PFSK-1 (cell line): Measurements from ENCODE around the gene OR2W1. TPM values are rescaled to one million over a fixed set of nuclear protein-coding genes. Genes with fewer than 3 reads are reported as not detected.

Experiments
- FOXP2 ChIP-seq: optimal IDR thresholded peaks from 2 replicates; pipeline ENCODE3; 2011; ENCODE audit warnings: borderline replicate concordance, control low read depth, inconsistent platforms; ENCODE audit not compliant: insufficient read depth; ENCODE audit errors: extremely low read length, extremely low read depth
- POLR2AphosphoS5 ChIP-seq: IDR thresholded peaks from 2 replicates; pipeline ENCODE4 v1.6.1; 2012; ENCODE audit warnings: low read depth, mild to moderate bottlenecking, control low read depth, low read length, moderate library complexity
- SIN3A ChIP-seq: IDR thresholded peaks from 2 replicates; pipeline ENCODE4 v1.6.1; 2012; ENCODE audit warnings: mild to moderate bottlenecking, low read length, moderate library complexity, borderline replicate concordance; ENCODE audit not compliant: insufficient read depth
- TAF1 ChIP-seq: IDR thresholded peaks from 2 replicates; pipeline ENCODE4 v1.6.1; 2012; ENCODE audit warnings: low read length, control low read depth, borderline replicate concordance; ENCODE audit not compliant: insufficient read depth
- polyA plus RNA-seq: library from polyadenylated mRNA; unstranded; fragments of >200 nt; gene quantifications from one replicate; pipeline ENCODE4 v1.2.1, GENCODE V29; 2012; ENCODE audit warnings: low read depth, missing spikeins; ENCODE audit not compliant: insufficient read length
- TF ChIP-seq, protein P1 (sequence below), 2 experiments: IDR thresholded peaks; 2 replicates each; pipeline versions ENCODE4 v1.6.1 to v1.8.0; 2011 to 2012; ENCODE audit warnings: low read depth in 2 of 2, low read length in 2 of 2, control low read depth in 1 of 2, inconsistent platforms in 1 of 2, mild to moderate bottlenecking in 1 of 2, moderate library complexity in 1 of 2; ENCODE audit not compliant: insufficient read depth in 1 of 2

The OR2W1 gene, protein sequence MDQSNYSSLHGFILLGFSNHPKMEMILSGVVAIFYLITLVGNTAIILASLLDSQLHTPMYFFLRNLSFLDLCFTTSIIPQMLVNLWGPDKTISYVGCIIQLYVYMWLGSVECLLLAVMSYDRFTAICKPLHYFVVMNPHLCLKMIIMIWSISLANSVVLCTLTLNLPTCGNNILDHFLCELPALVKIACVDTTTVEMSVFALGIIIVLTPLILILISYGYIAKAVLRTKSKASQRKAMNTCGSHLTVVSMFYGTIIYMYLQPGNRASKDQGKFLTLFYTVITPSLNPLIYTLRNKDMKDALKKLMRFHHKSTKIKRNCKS
- polyA plus RNA-seq: not detected

DNA sequence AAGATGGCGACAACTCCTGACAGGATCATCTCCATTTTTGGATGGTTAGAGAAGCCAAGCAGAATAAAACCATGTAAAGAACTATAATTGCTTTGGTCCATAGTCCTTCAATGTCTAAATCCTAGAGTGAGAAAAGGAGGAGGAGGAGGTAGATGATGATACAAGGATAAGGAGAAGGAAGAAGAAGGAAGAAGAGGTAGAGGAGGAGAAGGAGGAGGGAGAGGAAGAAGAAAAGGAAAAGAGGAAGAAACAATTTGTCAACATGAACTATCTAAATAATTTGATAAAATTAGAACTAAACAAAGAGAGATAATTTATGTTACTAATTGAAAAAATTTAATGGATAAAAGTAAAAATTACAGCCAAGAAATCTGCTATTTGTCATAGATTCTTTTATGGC, at the start of gene OR2W1:
Gene OR2W1 (minus strand): TSS at position 101 of the 400 bp plus-strand sequence. CDS start 0 bp downstream, at position 101.
- TF ChIP-seq TAF1 (no peak), POLR2AphosphoS5 (no peak), SIN3A (no peak), FOXP2 (no peak)
- TF ChIP-seq, protein P1, sequence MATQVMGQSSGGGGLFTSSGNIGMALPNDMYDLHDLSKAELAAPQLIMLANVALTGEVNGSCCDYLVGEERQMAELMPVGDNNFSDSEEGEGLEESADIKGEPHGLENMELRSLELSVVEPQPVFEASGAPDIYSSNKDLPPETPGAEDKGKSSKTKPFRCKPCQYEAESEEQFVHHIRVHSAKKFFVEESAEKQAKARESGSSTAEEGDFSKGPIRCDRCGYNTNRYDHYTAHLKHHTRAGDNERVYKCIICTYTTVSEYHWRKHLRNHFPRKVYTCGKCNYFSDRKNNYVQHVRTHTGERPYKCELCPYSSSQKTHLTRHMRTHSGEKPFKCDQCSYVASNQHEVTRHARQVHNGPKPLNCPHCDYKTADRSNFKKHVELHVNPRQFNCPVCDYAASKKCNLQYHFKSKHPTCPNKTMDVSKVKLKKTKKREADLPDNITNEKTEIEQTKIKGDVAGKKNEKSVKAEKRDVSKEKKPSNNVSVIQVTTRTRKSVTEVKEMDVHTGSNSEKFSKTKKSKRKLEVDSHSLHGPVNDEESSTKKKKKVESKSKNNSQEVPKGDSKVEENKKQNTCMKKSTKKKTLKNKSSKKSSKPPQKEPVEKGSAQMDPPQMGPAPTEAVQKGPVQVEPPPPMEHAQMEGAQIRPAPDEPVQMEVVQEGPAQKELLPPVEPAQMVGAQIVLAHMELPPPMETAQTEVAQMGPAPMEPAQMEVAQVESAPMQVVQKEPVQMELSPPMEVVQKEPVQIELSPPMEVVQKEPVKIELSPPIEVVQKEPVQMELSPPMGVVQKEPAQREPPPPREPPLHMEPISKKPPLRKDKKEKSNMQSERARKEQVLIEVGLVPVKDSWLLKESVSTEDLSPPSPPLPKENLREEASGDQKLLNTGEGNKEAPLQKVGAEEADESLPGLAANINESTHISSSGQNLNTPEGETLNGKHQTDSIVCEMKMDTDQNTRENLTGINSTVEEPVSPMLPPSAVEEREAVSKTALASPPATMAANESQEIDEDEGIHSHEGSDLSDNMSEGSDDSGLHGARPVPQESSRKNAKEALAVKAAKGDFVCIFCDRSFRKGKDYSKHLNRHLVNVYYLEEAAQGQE (IDR thresholded peaks at IDR 0.05; ENCODE audit: insufficient read depth in 1 of 2, low read depth in 2 of 2, low read length in 2 of 2): no peak

DNA sequence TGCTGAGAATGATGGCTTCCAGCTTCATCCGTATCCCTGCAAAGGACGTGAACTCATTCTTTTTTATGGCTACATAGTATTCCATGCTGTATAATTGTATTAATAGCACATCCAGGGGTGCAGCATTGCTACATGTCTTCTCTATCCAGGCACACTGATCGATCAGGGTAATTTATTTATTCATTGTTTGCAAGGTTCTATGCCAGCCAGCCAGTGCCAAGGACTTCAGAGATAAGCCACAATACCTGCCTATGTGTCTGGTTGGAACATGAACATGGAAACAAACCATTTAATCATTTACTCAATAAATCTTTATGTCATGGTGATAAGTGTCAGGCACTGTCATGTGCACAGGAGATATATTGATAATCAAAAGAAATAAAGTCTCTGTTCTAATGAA, 48.0 kb upstream of the OR2W1 start:
- TF ChIP-seq FOXP2: no peak
- TF ChIP-seq, protein P1 (IDR thresholded peaks at IDR 0.05; ENCODE audit: insufficient read depth in 1 of 2, low read depth in 2 of 2, low read length in 2 of 2): no peak
- TF ChIP-seq SIN3A: no peak
- no peak for TF ChIP-seq POLR2AphosphoS5
- no peak for TF ChIP-seq TAF1

DNA sequence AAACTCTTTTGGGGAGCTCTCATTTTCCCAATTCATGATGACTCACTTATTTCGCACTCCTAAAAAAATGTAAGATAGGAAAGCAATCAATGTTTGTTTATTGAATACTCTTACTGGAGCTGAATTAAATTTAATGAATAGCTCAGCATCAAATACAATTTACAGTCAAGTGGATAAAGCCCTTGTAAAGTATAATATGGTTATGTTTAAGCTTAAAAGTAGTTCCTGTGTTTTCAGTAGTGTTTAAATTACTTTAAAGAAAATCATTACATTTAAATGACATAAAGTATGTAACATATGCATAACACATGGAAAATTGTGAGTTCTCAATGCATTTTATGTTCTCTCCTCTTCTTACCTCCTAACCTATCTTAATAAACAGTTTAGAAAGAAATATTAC, 42.2 kb upstream of the OR2W1 start, which contains the start of gene OR2B3:
Gene OR2B3 (minus strand): TSS at position 101 of the 400 bp plus-strand sequence. CDS start 65 bp downstream, at position 36.
- TF ChIP-seq SIN3A (no peak), FOXP2 (no peak), TAF1 (no peak), POLR2AphosphoS5 (no peak)
- TF ChIP-seq, protein P1 (IDR thresholded peaks at IDR 0.05; ENCODE audit: insufficient read depth in 1 of 2, low read depth in 2 of 2, low read length in 2 of 2): no peak

DNA sequence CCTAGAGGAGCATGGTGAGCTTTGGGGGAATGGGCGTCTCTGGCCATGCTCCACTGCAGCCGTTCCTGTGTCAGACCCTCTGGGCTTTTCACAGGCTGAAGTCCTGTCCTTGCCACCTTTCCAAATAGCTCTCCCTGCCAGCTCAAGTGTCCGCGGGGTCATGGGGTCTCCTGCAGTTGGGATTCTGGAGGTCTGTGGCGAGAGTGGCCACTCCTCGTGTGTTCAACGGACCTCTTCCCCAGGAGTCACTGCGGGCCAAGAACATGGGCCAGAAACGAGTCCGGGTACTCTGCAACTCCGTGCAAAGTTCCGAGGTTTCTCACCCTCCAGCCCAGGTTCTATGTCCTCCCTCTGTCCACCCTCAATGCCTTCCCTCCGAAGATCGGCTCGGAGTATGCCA, 37.5 kb upstream of the OR2W1 start:
- TF ChIP-seq TAF1: no peak
- no peak for TF ChIP-seq SIN3A
- no peak for TF ChIP-seq FOXP2
- TF ChIP-seq POLR2AphosphoS5: no peak
- TF ChIP-seq, protein P1 (IDR thresholded peaks at IDR 0.05; ENCODE audit: insufficient read depth in 1 of 2, low read depth in 2 of 2, low read length in 2 of 2): no peak
